DOHH2 (cell line): Measurements from ENCODE around the gene DNAJB12.
A peak's percentile ranks its signal among the peaks of the same experiment; 100 is the strongest.

Experiments
- H3F3A ChIP-seq: fragments of 200-600 bp; sonication (generic), shearing (Covaris generic); 2 replicates; pipeline ENCODE4 v1.6.0; 2016; ENCODE audit warnings: antibody characterized with exemption, mild to moderate bottlenecking; ENCODE audit not compliant: control insufficient read depth, insufficient read depth
- H3K27ac ChIP-seq: fragments of 200-600 bp; sonication (generic); 2 replicates; pipeline ENCODE4 v1.5.1; 2014; ENCODE audit warnings: low read depth, mild to moderate bottlenecking, low read length, moderate library complexity
- H3K27me3 ChIP-seq: fragments of 200-600 bp; sonication (generic); 2 replicates; pipeline ENCODE4 v1.6.1; 2014; ENCODE audit warnings: mild to moderate bottlenecking, low read length, mixed read lengths; ENCODE audit not compliant: control insufficient read depth
- H3K36me3 ChIP-seq: fragments of 200-600 bp; sonication (generic); 2 replicates; pipeline ENCODE4 v1.6.1; 2014; ENCODE audit warnings: mild to moderate bottlenecking, low read length, moderate library complexity, mixed read lengths; ENCODE audit not compliant: control insufficient read depth
- H3K4me1 ChIP-seq: fragments of 200-600 bp; sonication (generic); 2 replicates; pipeline ENCODE4 v1.6.1; 2014; ENCODE audit warnings: mild to moderate bottlenecking, low read length, mixed read lengths; ENCODE audit not compliant: control insufficient read depth
- H3K4me2 ChIP-seq: fragments of 200-600 bp; sonication (generic); 2 replicates; pipeline ENCODE4 v1.6.0; 2014; ENCODE audit warnings: mild to moderate bottlenecking, low read length, moderate library complexity
- H3K4me3 ChIP-seq: fragments of 200-600 bp; sonication (generic); 2 replicates; pipeline ENCODE4 v1.5.1; 2014; ENCODE audit warnings: mild to moderate bottlenecking, low read length, mixed read lengths
- H3K79me2 ChIP-seq: fragments of 200-600 bp; sonication (generic); 2 replicates; pipeline ENCODE4 v1.6.1; 2014; ENCODE audit warnings: mild to moderate bottlenecking, low read length, mixed read lengths; ENCODE audit not compliant: control insufficient read depth
- H3K9me2 ChIP-seq: fragments of 200-600 bp; sonication (generic); replicated peaks from 2 replicates; pipeline ENCODE4 v1.6.1; 2014; ENCODE audit warnings: mild to moderate bottlenecking, low read length, mixed read lengths; ENCODE audit not compliant: control insufficient read depth
- H3K9me3 ChIP-seq: fragments of 200-600 bp; sonication (generic); 2 replicates; pipeline ENCODE4 v1.6.1; 2014; ENCODE audit warnings: antibody characterized with exemption, low read length, mixed read lengths; ENCODE audit not compliant: control insufficient read depth, insufficient read depth
- H4K20me1 ChIP-seq: fragments of 200-600 bp; sonication (generic); 2 replicates; pipeline ENCODE4 v1.6.0; 2014; ENCODE audit warnings: low read depth, mild to moderate bottlenecking, antibody characterized with exemption, low read length, moderate library complexity; ENCODE audit not compliant: control insufficient read depth, insufficient read depth
- CTCF ChIP-seq: fragments of 200-600 bp; sonication (generic); IDR thresholded peaks from one replicate; pipeline ENCODE4 v1.5.1; 2014; ENCODE audit warnings: antibody characterized with exemption, mild to moderate bottlenecking, low read depth, low read length; ENCODE audit not compliant: poor library complexity, severe bottlenecking
- EZH2phosphoT487 ChIP-seq: fragments of 200-600 bp; sonication (generic); IDR thresholded peaks from 2 replicates; pipeline ENCODE4 v1.6.1; 2017; ENCODE audit warnings: borderline replicate concordance, mild to moderate bottlenecking, antibody characterized with exemption, low read length, moderate library complexity, mixed read lengths

Gene DNAJB12

DNA sequence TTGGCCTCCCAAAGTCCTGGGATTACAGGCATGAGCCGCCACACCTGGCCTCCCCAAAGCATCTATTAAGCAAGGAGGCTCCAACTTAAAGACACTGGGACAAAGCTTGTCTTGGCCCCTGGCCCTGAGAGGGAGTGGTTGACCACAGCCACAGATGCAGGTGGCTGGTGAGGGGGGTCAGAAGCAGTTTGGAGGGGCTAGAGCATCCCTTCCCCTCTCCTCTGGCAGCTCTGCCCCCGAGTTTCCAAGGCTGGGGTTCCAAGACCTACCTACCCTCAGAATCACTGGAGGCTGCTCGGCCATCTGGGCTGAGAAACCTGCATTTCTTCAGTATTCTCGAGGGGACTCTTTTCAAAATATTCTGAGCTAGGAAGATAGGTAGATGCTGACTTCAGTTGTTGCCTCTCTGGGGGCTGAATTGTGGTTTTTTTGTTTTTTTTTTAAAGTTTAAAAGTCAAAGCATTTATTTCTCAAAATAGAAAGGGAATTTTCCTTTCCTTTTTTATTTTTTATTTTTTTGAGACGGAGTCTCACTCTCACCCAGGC, 48.4 kb downstream of the DNAJB12 start:
- Histone ChIP-seq H3K9me3 (no peaks in the 10 kb centered on the region), H3K79me2 (no peaks in the 10 kb centered on the region), H3K4me2 (peak overlapping the region; percentile 63), H3K4me3 (peak overlapping the region; percentile 40), H3K36me3 (no peaks in the 10 kb centered on the region), H4K20me1 (no peaks in the 10 kb centered on the region), H3K9me2 (no peaks in the 10 kb centered on the region), H3F3A (peaks cover 19% of the 10 kb centered on the region), H3K27me3 (no peaks in the 10 kb centered on the region), H3K4me1 (peaks cover 85% of the 10 kb centered on the region), H3K27ac (peak overlapping the region; percentile 61)
- no peak for TF ChIP-seq EZH2phosphoT487
- no peak for TF ChIP-seq CTCF

DNA sequence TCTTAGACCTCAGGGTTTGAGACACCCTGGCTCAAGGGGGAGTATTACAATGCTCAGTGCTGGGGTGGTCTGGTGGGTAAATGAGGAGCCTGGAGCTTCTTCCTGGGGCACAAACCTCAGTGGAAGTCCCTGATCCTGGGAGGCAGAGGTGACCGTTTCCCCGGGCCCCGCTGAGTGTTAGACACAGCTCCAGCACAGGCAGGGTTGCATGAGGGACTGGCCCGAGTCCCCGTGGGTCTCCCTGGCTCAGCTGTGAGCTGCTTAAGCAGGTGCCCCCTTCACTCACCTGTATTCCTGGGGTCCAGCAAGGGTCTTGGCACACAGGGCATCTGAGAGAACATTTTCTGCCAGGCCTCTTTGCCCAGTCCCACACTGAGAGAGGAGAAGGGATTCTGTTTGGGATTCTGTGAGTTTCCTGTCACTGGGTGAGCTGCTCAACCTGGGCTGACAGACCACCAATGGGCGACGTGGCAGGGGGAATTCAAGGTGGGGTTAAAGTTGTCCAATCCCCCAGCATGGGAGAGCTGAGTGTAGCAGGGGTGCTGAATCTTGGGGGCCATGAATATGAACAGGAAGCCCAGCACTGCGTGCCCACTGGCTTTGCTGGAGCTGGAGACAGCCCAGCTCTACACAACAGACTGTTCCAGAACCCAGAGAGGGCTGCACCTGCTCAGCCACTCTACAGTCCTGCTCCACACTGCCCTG, 51.1 kb downstream of the DNAJB12 start:
- peaks cover 97% of the 10 kb centered on the region for H3K4me1 ChIP-seq
- peak overlapping the region; percentile 38 for H3K4me2 ChIP-seq
- no peaks in the 10 kb centered on the region for H4K20me1 ChIP-seq
- H3K27ac ChIP-seq = peak overlapping the region; percentile 61
- no peaks in the 10 kb centered on the region for H3K79me2 ChIP-seq
- no peaks in the 10 kb centered on the region for H3K9me2 ChIP-seq
- no peaks in the 10 kb centered on the region for H3K9me3 ChIP-seq
- no peaks in the 10 kb centered on the region for H3K36me3 ChIP-seq
- H3K27me3 ChIP-seq = no peaks in the 10 kb centered on the region
- TF ChIP-seq CTCF = no peak
- no peak for TF ChIP-seq EZH2phosphoT487
- H3K4me3 ChIP-seq = peak overlapping the region; percentile 67
- H3F3A ChIP-seq = peaks cover 25% of the 10 kb centered on the region

DNA sequence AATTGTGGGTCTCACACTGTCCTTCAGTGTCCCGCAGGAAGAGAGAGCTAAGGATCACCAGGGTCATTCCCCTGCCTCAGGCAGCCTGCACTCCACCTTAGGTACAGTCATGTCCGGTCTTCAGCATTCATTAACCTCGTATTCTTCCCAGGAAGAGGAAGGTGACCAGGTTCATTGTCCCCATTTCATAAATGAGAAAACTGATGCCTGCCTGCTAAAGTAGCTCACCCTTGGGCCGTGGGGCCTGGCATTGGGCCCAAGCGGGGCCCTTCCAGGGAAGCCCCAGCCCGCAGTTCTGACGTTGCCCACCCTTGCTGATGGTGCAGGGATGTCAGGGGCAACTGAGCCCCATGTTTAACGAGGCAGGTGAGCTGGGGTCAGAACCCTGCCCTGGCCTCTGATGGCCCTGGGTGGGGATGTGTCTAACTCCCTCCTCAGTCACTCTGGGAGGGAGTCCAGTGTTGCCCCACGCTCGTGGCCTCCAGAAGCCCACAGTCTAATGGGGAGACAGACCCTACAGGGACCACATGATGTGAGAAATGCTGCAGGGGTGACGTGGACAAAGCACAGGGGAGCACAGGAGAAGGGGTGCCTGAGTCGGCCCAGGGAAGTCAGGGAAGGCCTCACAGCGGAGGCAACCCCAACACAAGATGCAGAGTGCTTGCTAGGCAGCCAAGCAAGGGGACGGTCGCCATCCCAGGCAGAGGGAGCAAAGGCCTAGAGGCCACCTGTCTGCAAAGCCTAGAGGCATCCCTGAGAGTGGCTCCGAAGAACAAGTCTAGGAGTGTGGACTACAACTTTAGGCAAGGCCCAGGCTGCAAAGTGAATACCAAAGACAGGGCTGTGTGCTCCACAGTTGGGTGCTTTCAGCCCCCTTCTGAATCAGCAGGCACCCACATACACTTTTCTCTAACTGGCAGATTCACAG, 55.9 kb downstream of the DNAJB12 start:
- H3K9me3 ChIP-seq = no peaks in the 10 kb centered on the region
- H3K9me2 ChIP-seq = no peaks in the 10 kb centered on the region
- H4K20me1 ChIP-seq = no peaks in the 10 kb centered on the region
- H3K79me2 ChIP-seq = no peaks in the 10 kb centered on the region
- TF ChIP-seq EZH2phosphoT487 (no peak), CTCF (no peak)
- H3K36me3 ChIP-seq = no peaks in the 10 kb centered on the region
- peaks cover 84% of the 10 kb centered on the region for H3K4me1 ChIP-seq
- H3K4me3 ChIP-seq = peak overlapping the region; percentile 86
- H3K4me2 ChIP-seq = peak overlapping the region; percentile 95
- H3K27ac ChIP-seq = no peak overlapping the region
- no peaks in the 10 kb centered on the region for H3K27me3 ChIP-seq
- peaks cover 28% of the 10 kb centered on the region; the same call in 1 of the 2 replicates for H3F3A ChIP-seq
